ENCODE results near the gene CISD3. TPM values are rescaled to one million over a fixed set of nuclear protein-coding genes. Genes with fewer than 3 reads are reported as not detected.

Gene CISD3
- total RNA-seq, 1 donor from 2014 or later: 2.0 TPM

DNA sequence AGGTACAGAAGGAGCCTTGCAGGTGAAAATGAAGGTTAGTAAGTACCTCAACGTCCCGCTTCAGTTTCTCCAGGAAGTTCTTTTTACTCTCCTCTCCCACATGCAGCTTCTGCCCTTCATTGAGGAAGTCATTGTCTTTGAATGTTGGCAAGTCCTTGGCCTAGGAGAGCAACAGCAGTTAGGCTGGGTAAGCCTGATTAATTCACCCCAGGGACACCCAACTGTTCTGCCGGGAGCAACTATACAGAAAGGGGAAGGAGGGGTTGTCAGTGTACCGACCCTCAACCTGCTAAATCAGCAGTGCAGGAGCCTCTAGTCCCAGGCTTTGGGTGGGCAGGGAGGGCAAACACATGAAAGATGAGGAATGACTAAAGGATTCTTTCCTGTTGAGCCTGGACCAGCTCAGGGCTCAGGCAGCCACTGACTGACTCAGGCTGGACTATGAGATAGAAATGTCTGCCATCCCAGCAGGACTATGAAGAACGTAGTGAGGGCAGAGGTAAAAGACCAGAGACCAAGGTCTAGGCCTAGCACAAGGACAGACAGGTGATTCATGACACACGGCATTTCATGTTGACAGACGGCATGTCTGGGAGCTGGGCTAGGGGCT is 47.6 kb downstream of the CISD3 start:
- no peak for DNase-seq (ENCODE audit: low read depth)

DNA sequence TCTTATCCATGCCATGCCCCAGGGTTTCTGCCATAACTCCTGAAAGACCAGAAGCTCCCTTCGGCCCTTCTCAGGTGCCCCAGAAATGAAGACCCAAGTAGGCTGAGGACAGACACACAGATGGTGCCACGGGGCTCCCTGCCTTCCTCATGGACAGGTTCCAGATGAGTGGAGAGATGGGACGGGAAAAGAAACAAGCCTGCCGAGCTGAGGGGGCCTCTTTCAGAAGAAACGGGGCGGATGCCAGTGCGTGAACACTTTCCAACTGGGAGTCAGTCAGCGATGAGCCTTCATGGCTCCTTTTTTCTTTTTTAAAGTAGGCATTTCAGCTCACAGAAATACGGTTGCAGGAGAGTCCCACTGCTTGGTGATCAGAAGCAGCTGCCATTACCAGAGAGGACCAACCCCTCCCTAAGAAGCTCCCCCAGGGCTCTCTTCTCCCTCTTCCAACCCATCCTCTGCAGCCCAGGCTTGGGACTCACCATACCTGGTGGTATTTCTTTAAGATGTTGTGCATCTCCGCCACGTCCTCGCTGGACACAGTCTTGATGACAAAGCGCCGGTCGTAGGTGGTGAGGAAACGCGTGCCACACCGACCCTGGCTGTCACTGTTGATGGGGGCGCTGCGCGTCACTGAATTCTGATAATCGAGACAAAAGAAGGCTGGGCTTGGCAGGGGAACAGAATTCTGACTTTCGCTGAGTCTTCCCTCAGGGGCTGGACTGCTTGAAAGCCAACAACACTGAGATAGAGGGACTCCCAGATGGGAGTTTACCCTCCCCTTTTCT is 50.0 kb downstream of the CISD3 start:
- DNase-seq (ENCODE audit: low read depth): no peak

GRCh38 chr17:38783227-38783626 is 53.1 kb downstream of the CISD3 start:
- no peak for DNase-seq (ENCODE audit: low read depth)

Other genes with a start within 250 kb of the CISD3 start
- gene SRCIN1, start 124.4 kb upstream of the CISD3 start, total RNA-seq: 0.17 and 0.25 TPM in 2 replicates
- 2.1 and 2.6 TPM in 2 replicates for gene EPOP, start 55.4 kb upstream of the CISD3 start, total RNA-seq
- 23.4 and 47.7 TPM in 2 replicates for gene MLLT6, start 25.1 kb upstream of the CISD3 start, total RNA-seq
- gene PCGF2, start 18.0 kb downstream of the CISD3 start, total RNA-seq: 1.7 and 8.6 TPM in 2 replicates
- gene PSMB3, start 22.4 kb downstream of the CISD3 start, total RNA-seq: 129 and 436 TPM in 2 replicates
- 51.6 and 74.6 TPM in 2 replicates for gene PIP4K2B, start 69.2 kb downstream of the CISD3 start, total RNA-seq
- gene CWC25, start 95.0 kb downstream of the CISD3 start, total RNA-seq: 6.4 and 16.5 TPM in 2 replicates
- 1,111 and 1,343 TPM in 2 replicates for gene RPL23, start 123.4 kb downstream of the CISD3 start, total RNA-seq
- 180 and 272 TPM in 2 replicates for gene LASP1, start 139.7 kb downstream of the CISD3 start, total RNA-seq
- not detected in 2 replicates for gene FBXO47, start 237.1 kb downstream of the CISD3 start, total RNA-seq

Data from renal cortical epithelial cell (primary cell).